ENCODE measurements around the gene CDKL2. TPM values are rescaled to one million over a fixed set of nuclear protein-coding genes. Genes with fewer than 3 reads are reported as not detected.

Gene CDKL2
- total and polyA plus RNA-seq, 2 donors (not counting 1 experiment from before 2014, with no cell fraction given), result 0.40 to 2.3 TPM

DNA sequence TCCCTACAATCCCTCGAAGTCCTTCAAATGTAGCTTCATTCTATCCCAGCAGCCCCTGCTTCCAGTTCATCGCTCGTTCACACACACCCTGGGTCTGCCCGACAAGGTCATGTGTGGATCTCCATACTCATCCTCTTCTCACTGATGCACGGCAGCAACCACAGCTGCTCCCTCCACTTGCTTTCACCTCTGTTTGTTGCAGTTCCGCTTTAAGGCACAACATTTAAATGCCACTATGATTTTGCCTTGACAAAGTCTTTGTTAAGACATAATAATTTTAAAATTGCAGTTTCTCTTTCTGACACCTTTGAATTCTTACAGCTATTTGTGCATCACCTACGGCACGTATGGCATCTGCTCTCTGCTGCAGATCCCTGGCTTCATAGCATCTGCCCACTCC is 72.6 kb downstream of the CDKL2 start:
- H3K36me3 ChIP-seq (ENCODE audit: control insufficient read depth, insufficient read depth, low read length), result no peaks in the 10 kb centered on the region
- no peak for DNase-seq (ENCODE audit: low read depth in 2 of 2)
- H3K9me3 ChIP-seq (ENCODE audit: control insufficient read depth, insufficient read depth, low read depth, low read length), result no peaks in the 10 kb centered on the region
- no peaks in the 10 kb centered on the region for H4K20me1 ChIP-seq (ENCODE audit: control insufficient read depth, extremely low read depth, insufficient read depth, low read length)
- no peak overlapping the region for H3K27ac ChIP-seq (ENCODE audit: insufficient read depth, low read length)
- TF ChIP-seq, protein P1, sequence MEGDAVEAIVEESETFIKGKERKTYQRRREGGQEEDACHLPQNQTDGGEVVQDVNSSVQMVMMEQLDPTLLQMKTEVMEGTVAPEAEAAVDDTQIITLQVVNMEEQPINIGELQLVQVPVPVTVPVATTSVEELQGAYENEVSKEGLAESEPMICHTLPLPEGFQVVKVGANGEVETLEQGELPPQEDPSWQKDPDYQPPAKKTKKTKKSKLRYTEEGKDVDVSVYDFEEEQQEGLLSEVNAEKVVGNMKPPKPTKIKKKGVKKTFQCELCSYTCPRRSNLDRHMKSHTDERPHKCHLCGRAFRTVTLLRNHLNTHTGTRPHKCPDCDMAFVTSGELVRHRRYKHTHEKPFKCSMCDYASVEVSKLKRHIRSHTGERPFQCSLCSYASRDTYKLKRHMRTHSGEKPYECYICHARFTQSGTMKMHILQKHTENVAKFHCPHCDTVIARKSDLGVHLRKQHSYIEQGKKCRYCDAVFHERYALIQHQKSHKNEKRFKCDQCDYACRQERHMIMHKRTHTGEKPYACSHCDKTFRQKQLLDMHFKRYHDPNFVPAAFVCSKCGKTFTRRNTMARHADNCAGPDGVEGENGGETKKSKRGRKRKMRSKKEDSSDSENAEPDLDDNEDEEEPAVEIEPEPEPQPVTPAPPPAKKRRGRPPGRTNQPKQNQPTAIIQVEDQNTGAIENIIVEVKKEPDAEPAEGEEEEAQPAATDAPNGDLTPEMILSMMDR (conservative IDR thresholded peaks at IDR 0.05 in 1 of 2, IDR thresholded peaks at IDR 0.05 in 1 of 2; ENCODE audit: low read depth in 1 of 2, low read length in 2 of 2), result no peak
- TF ChIP-seq EZH2 (IDR thresholded peaks at IDR 0.05; ENCODE audit: low read length, missing control alignments), result no peak
- no peak overlapping the region for H2AFZ ChIP-seq (ENCODE audit: low read length)
- H3K9ac ChIP-seq (ENCODE audit: insufficient read depth, low read length), result no peak overlapping the region
- no peak overlapping the region for H3K4me3 ChIP-seq (replicated peaks in 1 of 4; ENCODE audit: control extremely low read depth in 1 of 4, insufficient read depth in 1 of 4, low read depth in 3 of 4, low read length in 4 of 4)
- no peaks in the 10 kb centered on the region for H3K27me3 ChIP-seq (ENCODE audit: control insufficient read depth, insufficient read depth, low read length)
- H3K4me1 ChIP-seq (ENCODE audit: control insufficient read depth, extremely low read depth, insufficient read depth, low read length), result no peaks in the 10 kb centered on the region
- H3K4me2 ChIP-seq (ENCODE audit: extremely low read depth, insufficient read depth, low read length), result no peak overlapping the region
- H3K79me2 ChIP-seq (ENCODE audit: control insufficient read depth, insufficient read depth, low read length), result no peaks in the 10 kb centered on the region

DNA sequence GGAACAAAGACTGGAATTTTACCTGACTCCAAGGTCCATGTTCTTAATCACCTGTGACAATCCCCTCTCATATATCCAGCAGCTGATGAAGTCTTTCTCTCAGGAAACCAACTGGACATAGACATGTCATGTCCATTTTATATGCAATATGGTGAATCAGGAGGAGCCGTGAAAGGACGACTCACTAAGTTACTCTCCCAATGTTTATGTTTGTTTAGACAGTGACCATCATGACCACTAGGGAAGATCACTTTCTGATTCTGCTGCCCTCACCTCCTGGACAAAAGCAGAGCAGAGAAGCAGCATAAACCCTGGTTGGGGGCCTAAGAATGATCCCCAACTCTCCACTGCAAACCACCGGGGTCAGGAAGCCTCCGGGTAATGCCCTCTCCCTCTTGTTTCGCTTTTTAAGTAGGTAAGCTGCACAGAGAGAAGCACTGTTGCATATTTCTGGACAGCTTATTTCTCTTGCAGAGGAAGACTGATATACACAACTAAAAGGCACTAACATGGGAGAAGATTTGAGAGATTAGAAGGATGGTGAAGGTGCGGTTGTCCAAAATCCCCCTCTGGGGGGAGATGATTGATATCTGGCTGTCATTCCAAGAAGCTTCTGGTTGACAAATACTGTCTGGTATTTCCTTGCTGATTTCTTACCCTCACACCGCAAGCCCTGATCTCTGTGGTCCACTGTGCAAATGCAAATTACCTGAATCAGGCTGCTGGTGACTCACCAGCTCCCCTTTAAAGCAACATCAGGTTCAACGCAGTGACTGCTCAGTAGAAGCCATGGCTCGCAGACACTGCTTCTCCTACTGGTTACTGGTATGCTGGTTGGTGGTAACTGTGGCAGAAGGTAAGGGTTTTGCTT is 74.8 kb downstream of the CDKL2 start, which contains the start of gene ODAPH:
ODAPH (plus strand) TSS at position 773 of the 871 bp plus-strand sequence; CDS start at position 790, 17 bp downstream.
- Histone ChIP-seq H3K9ac (ENCODE audit: insufficient read depth, low read length) (no peak within 1 kb of the TSS), H3K4me3 (replicated peaks in 1 of 4; ENCODE audit: control extremely low read depth in 1 of 4, insufficient read depth in 1 of 4, low read depth in 3 of 4, low read length in 4 of 4) (no peak within 1 kb of the TSS), H4K20me1 (ENCODE audit: control insufficient read depth, extremely low read depth, insufficient read depth, low read length) (no peaks in the 10 kb centered on the region), H3K4me2 (ENCODE audit: extremely low read depth, insufficient read depth, low read length) (no peak within 1 kb of the TSS), H3K27me3 (ENCODE audit: control insufficient read depth, insufficient read depth, low read length) (no peaks in the 10 kb centered on the region), H3K4me1 (ENCODE audit: control insufficient read depth, extremely low read depth, insufficient read depth, low read length) (no peaks in the 10 kb centered on the region), H3K36me3 (ENCODE audit: control insufficient read depth, insufficient read depth, low read length) (no peaks in the 10 kb centered on the region), H3K27ac (ENCODE audit: insufficient read depth, low read length) (no peak within 1 kb of the TSS), H2AFZ (ENCODE audit: low read length) (no peak within 1 kb of the TSS), H3K79me2 (ENCODE audit: control insufficient read depth, insufficient read depth, low read length) (no peaks in the 10 kb centered on the region), H3K9me3 (ENCODE audit: control insufficient read depth, insufficient read depth, low read depth, low read length) (no peaks in the 10 kb centered on the region)
- peak in 1 of 2 donors; percentile 92 for DNase-seq (ENCODE audit: low read depth in 2 of 2)
- TF ChIP-seq, protein P1 (conservative IDR thresholded peaks at IDR 0.05 in 1 of 2, IDR thresholded peaks at IDR 0.05 in 1 of 2; ENCODE audit: low read depth in 1 of 2, low read length in 2 of 2), result no peak
- TF ChIP-seq EZH2 (IDR thresholded peaks at IDR 0.05; ENCODE audit: low read length, missing control alignments), result no peak

DNA sequence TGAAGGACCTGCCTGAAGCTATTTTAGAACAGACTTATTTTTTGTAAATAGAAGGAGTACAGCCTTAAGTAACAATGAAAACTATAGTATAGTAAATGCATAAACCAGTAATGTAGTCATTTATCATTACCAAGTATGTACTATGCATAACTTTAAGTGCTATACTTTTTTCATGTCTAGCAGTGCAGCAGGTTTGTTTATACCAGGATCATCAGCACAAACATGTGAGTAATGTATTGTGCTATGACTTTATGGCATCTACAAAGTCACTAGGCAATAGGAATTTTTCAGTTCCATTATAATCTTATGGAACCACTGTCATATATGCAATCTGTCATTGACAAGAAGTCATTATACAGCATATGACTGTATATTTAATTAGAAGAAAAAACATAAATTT is 77.9 kb downstream of the CDKL2 start:
- Histone ChIP-seq H3K79me2 (ENCODE audit: control insufficient read depth, insufficient read depth, low read length) (no peaks in the 10 kb centered on the region), H4K20me1 (ENCODE audit: control insufficient read depth, extremely low read depth, insufficient read depth, low read length) (no peaks in the 10 kb centered on the region), H3K4me1 (ENCODE audit: control insufficient read depth, extremely low read depth, insufficient read depth, low read length) (no peaks in the 10 kb centered on the region), H3K4me3 (replicated peaks in 1 of 4; ENCODE audit: control extremely low read depth in 1 of 4, insufficient read depth in 1 of 4, low read depth in 3 of 4, low read length in 4 of 4) (no peak overlapping the region), H3K9ac (ENCODE audit: insufficient read depth, low read length) (no peak overlapping the region), H3K9me3 (ENCODE audit: control insufficient read depth, insufficient read depth, low read depth, low read length) (no peaks in the 10 kb centered on the region), H3K36me3 (ENCODE audit: control insufficient read depth, insufficient read depth, low read length) (no peaks in the 10 kb centered on the region), H3K27ac (ENCODE audit: insufficient read depth, low read length) (no peak overlapping the region), H2AFZ (ENCODE audit: low read length) (no peak overlapping the region), H3K27me3 (ENCODE audit: control insufficient read depth, insufficient read depth, low read length) (no peaks in the 10 kb centered on the region), H3K4me2 (ENCODE audit: extremely low read depth, insufficient read depth, low read length) (no peak overlapping the region)
- TF ChIP-seq, protein P1 (conservative IDR thresholded peaks at IDR 0.05 in 1 of 2, IDR thresholded peaks at IDR 0.05 in 1 of 2; ENCODE audit: low read depth in 1 of 2, low read length in 2 of 2), result no peak
- TF ChIP-seq EZH2 (IDR thresholded peaks at IDR 0.05; ENCODE audit: low read length, missing control alignments), result no peak
- DNase-seq (ENCODE audit: low read depth in 2 of 2), result no peak
